Esophagus squamous epithelium (tissue), 4 donors: ENCODE results near the gene PTPRB.

Experiments used
- CTCF ChIP-seq, 6 experiments: fragments of 450-650 bp in 4 of 6; fragments of 200-600 bp in 2 of 6; sonication (generic) in 2 of 6; IDR thresholded peaks; one replicate each; pipeline ENCODE4 v1.5.1; 2016 to 2019; ENCODE audit warnings: antibody characterized with exemption in 6 of 6, mild to moderate bottlenecking in 4 of 6, moderate library complexity in 4 of 6
- POLR2A ChIP-seq, 4 donors: fragments of 450-650 bp; IDR thresholded peaks; one replicate each; pipeline ENCODE4 v1.6.1; 2017; ENCODE audit warnings: antibody characterized with exemption in 4 of 4, mild to moderate bottlenecking in 4 of 4, moderate library complexity in 3 of 4

- TF ChIP-seq POLR2A (IDR thresholded peaks at IDR 0.05) = no peak
- TF ChIP-seq CTCF (IDR thresholded peaks at IDR 0.05) = no peak
These were observed 29.0 kb downstream of the PTPRB start for GRCh38 chr12:70608184-70608583.
